ENCODE results near the gene FBXO10. TPM values are rescaled to one million over a fixed set of nuclear protein-coding genes. Genes with fewer than 3 reads are reported as not detected.
"Not testable (repeated sequence)": the region's sequence is repeated elsewhere in the genome, so short reads cannot be mapped to it uniquely, and the experiment has no call there.

FBXO10 gene
- total RNA-seq, 1 experiment from 2014 or later: 7.2 TPM

GRCh38 chr9:37511016-37512010, 64.9 kb downstream of the FBXO10 start:
- DNase-seq (ENCODE audit: low spot score): no peak

- DNase-seq (ENCODE audit: low spot score): not testable (repeated sequence)
Measured at GRCh38 chr9:37510053-37510452, 66.1 kb downstream of the FBXO10 start.

GRCh38 chr9:37509536-37509935, 66.6 kb downstream of the FBXO10 start:
- no peak for DNase-seq (ENCODE audit: low spot score)

GRCh38 chr9:37508834-37509206, 67.4 kb downstream of the FBXO10 start:
- no peak for DNase-seq (ENCODE audit: low spot score)

GRCh38 chr9:37508135-37508833, 67.9 kb downstream of the FBXO10 start:
- DNase-seq (ENCODE audit: low spot score): no peak

GRCh38 chr9:37507566-37508134, 68.5 kb downstream of the FBXO10 start:
- no peak for DNase-seq (ENCODE audit: low spot score)

GRCh38 chr9:37504605-37505004, 71.6 kb downstream of the FBXO10 start:
- no peak for DNase-seq (ENCODE audit: low spot score)

- DNase-seq (ENCODE audit: low spot score): no peak
Measured at GRCh38 chr9:37503736-37504135, 72.4 kb downstream of the FBXO10 start.

GRCh38 chr9:37501957-37502596, 74.1 kb downstream of the FBXO10 start:
- no peak for DNase-seq (ENCODE audit: low spot score)

GRCh38 chr9:37499297-37499696, 76.9 kb downstream of the FBXO10 start:
- no peak for DNase-seq (ENCODE audit: low spot score)

- no peak for DNase-seq (ENCODE audit: low spot score)
Measured at GRCh38 chr9:37498457-37498856, 77.7 kb downstream of the FBXO10 start.

- DNase-seq (ENCODE audit: low spot score): no peak
Measured at GRCh38 chr9:37497320-37497719, 78.9 kb downstream of the FBXO10 start.

- DNase-seq (ENCODE audit: low spot score): no peak
Measured at GRCh38 chr9:37496020-37496419, 80.2 kb downstream of the FBXO10 start.

GRCh38 chr9:37495571-37495970, 80.6 kb downstream of the FBXO10 start:
- no peak for DNase-seq (ENCODE audit: low spot score)

GRCh38 chr9:37491939-37492338, 84.2 kb downstream of the FBXO10 start:
- no peak for DNase-seq (ENCODE audit: low spot score)

GRCh38 chr9:37486616-37487548, 89.3 kb downstream of the FBXO10 start:
- peak; percentile 65 for DNase-seq (ENCODE audit: low spot score)

GRCh38 chr9:37486256-37486615, 89.9 kb downstream of the FBXO10 start:
- DNase-seq (ENCODE audit: low spot score): no peak

- DNase-seq (ENCODE audit: low spot score): peak; percentile 97
Measured at GRCh38 chr9:37485389-37486255, 90.6 kb downstream of the FBXO10 start, which contains the start of gene POLR1E. Gene POLR1E, plus strand, starts transcription at chr9:37485948. Its CDS starts 100 bp downstream, at chr9:37486048.

- DNase-seq (ENCODE audit: low spot score): no peak
Measured at GRCh38 chr9:37480759-37481158, 95.4 kb downstream of the FBXO10 start.
